Measurements from ENCODE around the gene HAUS8. TPM values are rescaled to one million over a fixed set of nuclear protein-coding genes. Genes with fewer than 3 reads are reported as not detected.

The HAUS8 gene
- polyA plus RNA-seq, 3 donors: 2.5 to 9.3 (median 4.4) TPM

- Histone ChIP-seq H2AFZ (ENCODE audit: insufficient read depth, low read depth, low read length, poor library complexity, severe bottlenecking) (no peak overlapping the region), H3K27ac (ENCODE audit: low read depth in 1 of 2, low read length in 2 of 2) (peak overlapping the region in 1 of 2 donors; percentile 56), H3K4me3 (replicated peaks in 1 of 3; ENCODE audit: low read depth in 2 of 3, low read length in 3 of 3) (no peak overlapping the region), H3K36me3 (replicated peaks in 1 of 2; ENCODE audit: control insufficient read depth in 1 of 2, insufficient read depth in 2 of 2, low read length in 2 of 2) (peaks cover 6 to 65% of the 10 kb centered on the region in 2 donors), H3K9ac (ENCODE audit: insufficient read depth, low read length, poor library complexity, severe bottlenecking) (no peak overlapping the region), H3K27me3 (ENCODE audit: control insufficient read depth in 2 of 2, insufficient read depth in 2 of 2, low read length in 2 of 2) (no peaks in the 10 kb centered on the region), H3K9me3 (replicated peaks in 1 of 2; ENCODE audit: control insufficient read depth in 1 of 2, insufficient read depth in 1 of 2, low read length in 2 of 2) (peaks cover 0 to 4% of the 10 kb centered on the region in 2 donors), H3K4me2 (replicated peaks; ENCODE audit: extremely low read depth, low read length, poor library complexity, severe bottlenecking) (no peak overlapping the region), H4K20me1 (ENCODE audit: insufficient read depth, low read length) (peaks cover 4% of the 10 kb centered on the region), H3K4me1 (ENCODE audit: control insufficient read depth in 1 of 2, insufficient read depth in 2 of 2, low read length in 2 of 2) (peaks cover 49 to 65% of the 10 kb centered on the region in 2 donors), H3K79me2 (ENCODE audit: insufficient read depth, low read length) (peaks cover 100% of the 10 kb centered on the region)
- Mint-ChIP-seq H3K9me3 (peaks cover 0 to 5% (median 0%) of the 10 kb centered on the region in 7 donors), H3K36me3 (peaks cover 55 to 80% of the 10 kb centered on the region in 2 donors), H3K27ac (peak overlapping the region in 6 of 7 donors; percentile 36 to 66 (median 60)), H3K4me3 (no peak overlapping the region), H3K4me1 (peaks cover 70% of the 10 kb centered on the region), H3K27me3 (ENCODE audit: low read depth in 3 of 3) (peaks cover 0 to 2% (median 1%) of the 10 kb centered on the region in 3 donors)
- 100% methylated on average over 3 of the region's 5 CpGs for WGBS (ENCODE audit: insufficient coverage)
- TF ChIP-seq CTCF (IDR thresholded peaks at IDR 0.05): no peak
- no peak for DNase-seq
- intact Hi-C loops (cut with micrococcal nuclease): no loop called here
Observed at GRCh38 chr19:17118957-17119356, 43.7 kb upstream of the HAUS8 start.

DNA sequence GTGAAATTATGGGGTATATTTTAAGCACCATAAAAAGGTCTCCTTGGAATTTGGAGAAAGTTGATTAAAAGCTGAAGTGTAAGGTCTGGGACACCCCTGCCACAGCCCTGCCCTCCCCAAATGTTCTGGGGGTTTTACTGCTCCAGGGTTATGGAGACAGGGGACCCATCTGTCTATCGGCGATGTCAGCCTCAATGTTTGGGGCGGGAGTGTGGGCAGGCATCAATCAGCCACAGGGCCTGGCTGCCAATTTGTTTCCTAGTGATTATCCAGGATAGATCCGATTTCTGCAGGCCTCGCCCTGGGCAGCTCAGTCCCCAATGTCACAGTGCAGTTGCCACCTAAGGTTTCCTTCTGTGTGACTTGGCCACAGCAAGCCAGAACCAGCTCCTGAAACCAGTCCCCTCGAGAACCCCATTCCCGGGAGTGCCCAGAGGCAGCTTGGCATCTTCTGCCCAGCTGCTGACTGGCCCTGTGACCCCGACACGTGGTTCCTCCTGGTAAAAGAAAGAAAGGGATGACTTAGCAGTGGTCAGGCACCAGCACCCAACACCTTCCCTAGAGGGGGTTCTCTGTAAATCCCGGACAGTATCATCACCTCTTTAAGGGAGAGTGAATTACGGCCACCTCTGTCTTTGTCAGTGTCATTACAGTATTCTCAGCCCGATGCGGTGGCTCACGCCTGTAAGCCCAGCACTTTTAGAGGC is 41.9 kb upstream of the HAUS8 start:
- no peak overlapping the region for H2AFZ ChIP-seq (ENCODE audit: insufficient read depth, low read depth, low read length, poor library complexity, severe bottlenecking)
- H3K4me3 ChIP-seq (replicated peaks in 1 of 3; ENCODE audit: low read depth in 2 of 3, low read length in 3 of 3): peak overlapping the region in 1 of 3 experiments; percentile 17
- TF ChIP-seq CTCF (IDR thresholded peaks at IDR 0.05): no peak
- WGBS (ENCODE audit: insufficient coverage): 85% methylated on average over 9 of the region's 14 CpGs
- Mint-ChIP-seq H3K27ac (peak overlapping the region in 6 of 7 donors; percentile 59 to 91 (median 80)), H3K9me3 (peaks cover 0 to 5% (median 0%) of the 10 kb centered on the region in 7 donors), H3K36me3 (peaks cover 61 to 82% of the 10 kb centered on the region in 2 donors), H3K27me3 (ENCODE audit: low read depth in 3 of 3) (peaks cover 0 to 3% (median 2%) of the 10 kb centered on the region in 3 donors), H3K4me3 (no peak overlapping the region), H3K4me1 (peaks cover 80% of the 10 kb centered on the region)
- H3K9me3 ChIP-seq (replicated peaks in 1 of 2; ENCODE audit: control insufficient read depth in 1 of 2, insufficient read depth in 1 of 2, low read length in 2 of 2): peaks cover 0 to 4% of the 10 kb centered on the region in 2 donors
- intact Hi-C loops (cut with micrococcal nuclease): no loop called here
- H3K9ac ChIP-seq (ENCODE audit: insufficient read depth, low read length, poor library complexity, severe bottlenecking): no peak overlapping the region
- peaks cover 9 to 55% of the 10 kb centered on the region in 2 donors for H3K36me3 ChIP-seq (replicated peaks in 1 of 2; ENCODE audit: control insufficient read depth in 1 of 2, insufficient read depth in 2 of 2, low read length in 2 of 2)
- no peak for DNase-seq
- H3K79me2 ChIP-seq (ENCODE audit: insufficient read depth, low read length): peaks cover 100% of the 10 kb centered on the region
- H4K20me1 ChIP-seq (ENCODE audit: insufficient read depth, low read length): peaks cover 4% of the 10 kb centered on the region
- peak overlapping the region; percentile 27 to 60 for H3K27ac ChIP-seq (ENCODE audit: low read depth in 1 of 2, low read length in 2 of 2)
- H3K27me3 ChIP-seq (ENCODE audit: control insufficient read depth in 2 of 2, insufficient read depth in 2 of 2, low read length in 2 of 2): no peaks in the 10 kb centered on the region
- peak overlapping the region; percentile 35 for H3K4me2 ChIP-seq (replicated peaks; ENCODE audit: extremely low read depth, low read length, poor library complexity, severe bottlenecking)
- H3K4me1 ChIP-seq (ENCODE audit: control insufficient read depth in 1 of 2, insufficient read depth in 2 of 2, low read length in 2 of 2): peaks cover 61 to 68% of the 10 kb centered on the region in 2 donors
